Measurements from ENCODE around the gene COL4A2.

DNA sequence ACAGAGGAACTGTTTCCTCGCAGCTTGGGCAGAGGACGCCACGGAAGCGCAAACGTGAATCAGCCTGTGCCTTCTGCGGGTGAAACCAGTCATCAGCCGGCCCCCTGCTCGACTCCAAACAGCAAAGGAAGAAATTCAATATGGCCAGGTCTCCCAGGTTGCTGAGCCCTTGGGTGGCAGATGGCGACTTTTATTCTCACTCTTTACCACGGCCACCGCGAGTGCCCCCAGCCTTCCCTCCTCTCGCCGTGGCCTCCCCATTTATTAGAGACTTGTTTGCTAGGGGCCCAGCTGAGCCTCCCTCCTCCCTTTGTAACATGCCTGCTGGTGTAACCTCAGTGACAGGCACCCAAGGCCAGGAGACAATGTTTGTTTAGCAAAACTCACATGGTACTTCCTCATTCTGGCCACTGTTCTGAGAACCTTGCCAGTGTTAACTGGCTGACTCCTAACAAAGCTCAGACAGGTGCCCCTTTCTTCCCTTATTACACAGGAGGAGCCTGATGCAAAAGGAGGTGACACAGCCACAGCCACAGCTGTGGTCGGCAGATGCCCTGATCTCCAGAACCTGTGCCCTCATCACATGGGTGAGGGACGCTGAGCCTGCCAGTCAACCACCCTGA, 248.6 kb downstream of the COL4A2 start:
- no peak for TF ChIP-seq POLR2A (IDR thresholded peaks at IDR 0.05)
- TF ChIP-seq, protein P1, sequence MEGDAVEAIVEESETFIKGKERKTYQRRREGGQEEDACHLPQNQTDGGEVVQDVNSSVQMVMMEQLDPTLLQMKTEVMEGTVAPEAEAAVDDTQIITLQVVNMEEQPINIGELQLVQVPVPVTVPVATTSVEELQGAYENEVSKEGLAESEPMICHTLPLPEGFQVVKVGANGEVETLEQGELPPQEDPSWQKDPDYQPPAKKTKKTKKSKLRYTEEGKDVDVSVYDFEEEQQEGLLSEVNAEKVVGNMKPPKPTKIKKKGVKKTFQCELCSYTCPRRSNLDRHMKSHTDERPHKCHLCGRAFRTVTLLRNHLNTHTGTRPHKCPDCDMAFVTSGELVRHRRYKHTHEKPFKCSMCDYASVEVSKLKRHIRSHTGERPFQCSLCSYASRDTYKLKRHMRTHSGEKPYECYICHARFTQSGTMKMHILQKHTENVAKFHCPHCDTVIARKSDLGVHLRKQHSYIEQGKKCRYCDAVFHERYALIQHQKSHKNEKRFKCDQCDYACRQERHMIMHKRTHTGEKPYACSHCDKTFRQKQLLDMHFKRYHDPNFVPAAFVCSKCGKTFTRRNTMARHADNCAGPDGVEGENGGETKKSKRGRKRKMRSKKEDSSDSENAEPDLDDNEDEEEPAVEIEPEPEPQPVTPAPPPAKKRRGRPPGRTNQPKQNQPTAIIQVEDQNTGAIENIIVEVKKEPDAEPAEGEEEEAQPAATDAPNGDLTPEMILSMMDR (IDR thresholded peaks at IDR 0.05) = no peak

Measured in transverse colon (tissue), 3 donors.